ENCODE data around the gene SLX4IP. TPM values are rescaled to one million over a fixed set of nuclear protein-coding genes. Genes with fewer than 3 reads are reported as not detected.

SLX4IP gene
- total and polyA plus RNA-seq, 2 donors (not counting 3 experiments of a cell fraction or from before 2014, with no cell fraction given) = 1.9 to 4.5 TPM

- FAIRE-seq = no peak
- no peaks in the 10 kb centered on the region for H3K9me3 ChIP-seq (replicated peaks; ENCODE audit: control insufficient read depth, insufficient read depth, low read length)
- H3K4me3 ChIP-seq (replicated peaks in 1 of 3; ENCODE audit: insufficient read depth in 1 of 3, low read depth in 1 of 3, low read length in 3 of 3) = no peak overlapping the region
- no peaks in the 10 kb centered on the region for H3K27me3 ChIP-seq (ENCODE audit: control insufficient read depth in 2 of 2, insufficient read depth in 2 of 2, low read length in 2 of 2)
- peaks cover 42% of the 10 kb centered on the region for H3K4me1 ChIP-seq (ENCODE audit: control insufficient read depth, extremely low read depth, insufficient read depth, low read length)
- H3K79me2 ChIP-seq (ENCODE audit: control insufficient read depth, insufficient read depth, low read length) = no peaks in the 10 kb centered on the region
- ChIA-PET POLR2A (interaction anchor here (0.6 kb wide), 1 partner anchor 33 kb away, joined by 3 read pairs; the partner anchor contains the start of gene MKKS), CTCF (interaction anchor here (0.8 to 2.8 kb wide), 17 partner anchors 10 to 1076 kb away, joined by 3 to 40 read pairs (median 5); partner anchors contain the start of genes MKKS and SLX4IP)
- dilution Hi-C loops (cut with MboI; ENCODE audit: extremely low pct_ligation_motif_present, low sequenced_read_pairs) = no loop called here
- no peaks in the 10 kb centered on the region for H3K9me1 ChIP-seq (replicated peaks; ENCODE audit: control insufficient read depth, extremely low read depth, insufficient read depth, low read length)
- TF ChIP-seq FOS (IDR thresholded peaks at IDR 0.05; ENCODE audit: borderline replicate concordance, insufficient read depth, low read length) (no peak), MYC (IDR thresholded peaks at IDR 0.05; ENCODE audit: low read depth, low read length) (no peak)
- peak overlapping the region; percentile 24 for H3K9ac ChIP-seq (replicated peaks; ENCODE audit: extremely low read depth, insufficient read depth, low read length)
- DNase-seq (ENCODE audit: low read depth, low spot score) = no peak
- peak overlapping the region; percentile 76 for H3K4me2 ChIP-seq (ENCODE audit: insufficient read depth, low read length)
- H4K20me1 ChIP-seq (replicated peaks; ENCODE audit: control insufficient read depth, extremely low read depth, insufficient read depth, low read length) = no peaks in the 10 kb centered on the region
- intact Hi-C loops (cut with micrococcal nuclease) = loop anchor here (1.0 to 10.0 kb wide), 7 partner anchors 33 to 987 kb away; partner anchors contain the start of gene SLX4IP
- no peaks in the 10 kb centered on the region for H3K36me3 ChIP-seq (ENCODE audit: control insufficient read depth in 2 of 2, extremely low read depth in 1 of 2, insufficient read depth in 2 of 2, low read length in 2 of 2)
- H3K27ac ChIP-seq (ENCODE audit: insufficient read depth, low read depth, low read length) = peak overlapping the region; percentile 50
- H2AFZ ChIP-seq (ENCODE audit: low read depth, low read length) = peak overlapping the region; percentile 26
- BruUV-seq (replicated peaks) = no TSS peak
Measured at GRCh38 chr20:10467681-10468339, 32.7 kb downstream of the SLX4IP start.

- Histone ChIP-seq H3K36me3 (ENCODE audit: control insufficient read depth in 2 of 2, extremely low read depth in 1 of 2, insufficient read depth in 2 of 2, low read length in 2 of 2) (no peaks in the 10 kb centered on the region), H3K9ac (replicated peaks; ENCODE audit: extremely low read depth, insufficient read depth, low read length) (peak overlapping the region; percentile 37), H3K9me1 (replicated peaks; ENCODE audit: control insufficient read depth, extremely low read depth, insufficient read depth, low read length) (no peaks in the 10 kb centered on the region), H3K9me3 (replicated peaks; ENCODE audit: control insufficient read depth, insufficient read depth, low read length) (no peaks in the 10 kb centered on the region), H3K79me2 (ENCODE audit: control insufficient read depth, insufficient read depth, low read length) (no peaks in the 10 kb centered on the region), H3K4me2 (ENCODE audit: insufficient read depth, low read length) (peak overlapping the region; percentile 76), H3K4me1 (ENCODE audit: control insufficient read depth, extremely low read depth, insufficient read depth, low read length) (peaks cover 40% of the 10 kb centered on the region), H2AFZ (ENCODE audit: low read depth, low read length) (peak overlapping the region; percentile 55), H3K27ac (ENCODE audit: insufficient read depth, low read depth, low read length) (peak overlapping the region; percentile 58), H4K20me1 (replicated peaks; ENCODE audit: control insufficient read depth, extremely low read depth, insufficient read depth, low read length) (no peaks in the 10 kb centered on the region), H3K27me3 (ENCODE audit: control insufficient read depth in 2 of 2, insufficient read depth in 2 of 2, low read length in 2 of 2) (no peaks in the 10 kb centered on the region), H3K4me3 (replicated peaks in 1 of 3; ENCODE audit: insufficient read depth in 1 of 3, low read depth in 1 of 3, low read length in 3 of 3) (no peak overlapping the region)
- ChIA-PET CTCF (interaction anchor here (0.6 to 2.8 kb wide), 19 partner anchors 9 to 1075 kb away, joined by 3 to 40 read pairs (median 5); partner anchors contain the start of genes MKKS and SLX4IP), POLR2A (interaction anchor here (0.7 kb wide), 1 partner anchor 34 kb away, joined by 3 read pairs; no protein-coding TSS in a partner anchor)
- no TSS peak for BruUV-seq (replicated peaks)
- dilution Hi-C loops (cut with MboI; ENCODE audit: extremely low pct_ligation_motif_present, low sequenced_read_pairs) (no loop called here), intact Hi-C loops (cut with micrococcal nuclease) (loop anchor here (1.0 to 10.0 kb wide), 7 partner anchors 33 to 986 kb away; partner anchors contain the start of gene SLX4IP)
- peak; percentile 89 for DNase-seq (ENCODE audit: low read depth, low spot score)
- FAIRE-seq = peak; percentile 57
- no peak for TF ChIP-seq FOS (IDR thresholded peaks at IDR 0.05; ENCODE audit: borderline replicate concordance, insufficient read depth, low read length)
- peak; percentile 39 for TF ChIP-seq POLR2A (IDR thresholded peaks at IDR 0.05; ENCODE audit: low read depth, low read length)
- TF ChIP-seq GATA2 (IDR thresholded peaks at IDR 0.05; ENCODE audit: insufficient read depth, insufficient read length, low read depth, low read length) = peak; percentile 45
Measured at GRCh38 chr20:10468340-10468845, 33.3 kb downstream of the SLX4IP start.
